Left ventricle myocardium superior (tissue), 1 donor: Measurements from ENCODE around the gene ELMO1. TPM values are rescaled to one million over a fixed set of nuclear protein-coding genes. Genes with fewer than 3 reads are reported as not detected.

Experiments used
- ATAC-seq: fragments of 200-7000 bp; cut with Tn5 transposase; one replicate; pipeline ENCODE4 v1.9.1; 2020; ENCODE audit warnings: mild to moderate bottlenecking, moderate library complexity
- DNase-seq: peaks from one replicate; pipeline ENCODE4 v3.0.0-alpha.2; 2020
- intact Hi-C: fragments of 100-400 bp; cut with micrococcal nuclease; formaldehyde crosslinking; loops from one replicate; pipeline ENCODE4 v1.11.0; 2022
- total RNA-seq: library from RNA; stranded (reverse); fragmentation: NEBNext Ultra II Directional; extraction: Animal tissue kit (Norgen Biotek cat#: 25700); gene quantifications from one replicate; pipeline ENCODE4 v1.2.1, GENCODE V29; 2021
- donor health status: DM: no; HTN: yes; CAD: no; lungs with severe emphysema.

The ELMO1 gene
- total RNA-seq, 1 donor from 2014 or later = 13.0 TPM

DNA sequence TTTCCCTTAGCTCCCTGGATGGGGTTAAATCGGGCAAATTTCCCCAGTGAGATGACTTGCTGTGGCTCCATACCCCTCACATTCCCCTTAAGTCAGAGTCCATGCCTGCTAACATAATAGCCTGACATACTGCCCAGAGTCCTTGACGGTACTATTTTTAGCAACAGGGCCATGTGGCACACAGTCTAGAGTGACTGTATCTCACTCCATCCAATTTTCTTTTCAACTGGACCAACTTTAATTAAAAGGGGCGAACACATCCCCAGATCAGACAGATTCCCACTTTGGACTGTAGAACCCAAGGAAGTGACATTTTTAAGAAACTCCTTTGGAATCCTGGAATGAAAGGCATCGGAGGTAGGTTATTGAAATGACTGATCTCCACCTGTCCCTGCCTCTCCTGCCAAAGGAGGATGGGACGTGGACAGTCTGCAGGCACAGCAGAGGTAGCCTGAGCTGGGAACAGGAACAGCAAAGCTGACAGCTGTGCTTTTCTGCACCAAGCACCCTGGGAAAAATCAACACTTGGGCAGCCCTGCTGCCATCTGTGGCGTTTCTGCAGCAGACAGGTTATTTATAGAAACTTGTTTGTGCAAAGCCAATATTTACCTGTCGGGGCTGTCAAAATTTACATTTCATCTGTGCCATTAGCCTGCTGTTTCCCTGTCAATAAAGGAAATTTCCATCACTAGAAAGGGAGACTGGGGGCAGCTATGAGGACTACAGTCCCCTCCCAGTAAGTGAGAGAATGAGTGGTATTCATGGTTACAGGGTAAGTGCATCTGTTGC is 502.9 kb downstream of the ELMO1 start:
- intact Hi-C loops = no loop called here
- DNase-seq (no peak), ATAC-seq (peak; percentile 97)

DNA sequence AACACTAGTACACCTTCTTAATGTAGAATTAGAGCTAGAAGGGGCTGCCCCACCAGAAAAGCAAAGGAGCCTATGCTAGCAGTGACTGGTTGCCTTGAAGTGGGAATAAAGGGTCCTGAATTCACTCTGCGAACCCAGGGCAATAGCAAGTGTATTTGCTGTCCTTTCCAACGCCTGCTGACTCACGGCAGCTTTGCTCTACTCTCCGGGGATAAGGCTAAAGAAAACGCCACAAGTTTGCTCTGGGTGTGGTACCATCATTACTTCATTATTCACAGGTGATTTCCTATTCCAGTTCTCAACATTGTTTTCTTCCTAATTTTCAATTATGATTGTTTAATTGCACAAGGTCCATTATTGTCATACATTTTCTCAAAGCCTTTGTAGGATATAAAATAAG is 503.8 kb downstream of the ELMO1 start:
- intact Hi-C loops = no loop called here
- no peak for ATAC-seq
- DNase-seq = no peak

DNA sequence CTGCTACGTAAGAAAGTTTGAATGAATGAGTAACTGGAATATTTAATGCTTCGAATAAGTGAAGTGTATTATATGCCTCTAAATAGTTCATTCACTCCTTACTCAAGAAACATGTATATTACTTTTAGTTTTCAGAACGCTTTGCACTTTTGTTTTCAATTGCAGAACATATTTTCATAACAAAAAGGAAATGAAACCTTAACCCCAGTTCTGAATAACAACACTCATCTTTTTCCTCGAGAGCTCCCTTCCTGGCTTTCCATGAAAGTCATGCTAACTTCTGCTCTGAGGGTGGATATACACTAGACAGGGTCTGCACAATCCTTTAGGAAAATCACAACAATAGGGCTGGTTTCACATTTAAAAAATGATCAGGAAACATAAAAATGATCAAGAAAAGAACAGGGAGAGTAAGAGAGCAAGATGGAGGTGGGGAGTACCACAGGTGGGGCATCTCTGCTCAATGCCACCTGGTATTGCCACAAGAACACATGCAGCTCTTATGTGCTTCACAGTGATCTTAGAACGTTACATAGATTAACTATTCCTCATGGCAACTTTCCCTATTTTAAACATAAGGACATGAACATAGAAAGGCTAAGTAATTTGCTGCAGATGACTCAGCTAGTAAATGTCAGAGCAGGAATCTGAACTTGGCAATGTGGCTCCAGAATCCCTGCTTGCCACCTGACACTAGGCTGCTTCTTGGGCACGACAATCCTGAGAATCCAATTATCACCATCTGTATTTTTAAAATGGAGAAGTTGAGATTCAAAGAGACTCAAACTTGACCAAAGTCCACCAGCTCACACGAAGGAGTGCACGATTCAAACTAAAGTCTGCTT is 504.9 kb downstream of the ELMO1 start:
- no peak for DNase-seq
- no peak for ATAC-seq
- intact Hi-C loops = no loop called here

DNA sequence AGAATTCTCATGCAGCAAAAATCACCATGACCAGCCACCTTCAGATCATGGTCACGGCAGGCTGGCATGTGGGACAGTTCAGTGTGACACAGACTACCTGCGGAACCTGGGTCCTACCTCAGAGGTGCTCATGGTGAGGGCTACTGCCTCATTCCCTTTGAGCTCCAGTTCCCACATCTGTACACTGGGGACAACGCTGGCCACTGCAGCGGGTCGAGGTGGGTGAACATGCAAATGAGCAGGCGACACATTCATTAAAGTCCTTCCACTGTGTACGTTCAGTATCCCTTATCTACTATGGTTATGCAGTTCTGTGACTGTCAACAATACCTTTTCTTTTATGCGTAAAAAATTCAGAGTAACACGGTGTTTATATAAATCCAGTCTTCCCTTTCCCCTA is 505.7 kb downstream of the ELMO1 start:
- DNase-seq = no peak
- ATAC-seq = no peak
- intact Hi-C loops = no loop called here

DNA sequence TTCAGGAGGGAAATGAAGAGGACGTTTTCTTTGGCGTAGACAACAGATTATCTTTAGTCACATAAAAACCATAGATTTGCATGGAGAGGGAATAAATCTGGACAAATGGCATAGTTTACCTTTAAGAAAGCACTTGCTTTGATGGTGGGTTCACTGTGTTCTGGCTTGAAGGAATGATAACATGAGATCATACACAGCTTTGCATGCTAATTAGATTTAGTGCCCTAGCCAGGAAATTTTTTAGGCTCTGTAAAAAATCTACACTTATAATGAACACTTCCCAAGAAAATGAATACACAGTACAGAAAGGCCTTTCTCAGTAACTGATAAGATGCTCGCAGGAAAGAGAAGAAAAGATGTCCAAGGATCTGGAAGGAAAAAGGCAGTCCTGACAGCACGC is 506.1 kb downstream of the ELMO1 start:
- intact Hi-C loops = no loop called here
- DNase-seq = no peak
- ATAC-seq = no peak

DNA sequence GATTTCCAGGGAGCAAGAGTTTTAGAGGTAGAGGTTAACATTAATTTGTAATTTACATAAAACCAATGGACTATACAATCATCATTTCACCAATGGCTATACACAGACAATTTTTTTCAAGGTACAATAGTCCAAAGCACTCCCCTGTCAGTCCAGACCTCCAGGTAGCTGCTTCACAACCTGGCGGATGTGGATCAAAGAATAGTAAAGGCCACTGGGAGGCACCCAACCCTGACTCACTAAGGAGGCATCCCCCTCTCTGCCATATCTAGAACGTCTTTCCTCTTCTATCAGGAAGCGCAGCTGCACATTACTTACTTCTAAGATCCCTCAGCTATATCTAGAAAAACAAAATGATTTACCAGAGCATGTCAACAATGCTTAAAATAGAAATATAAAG is 506.6 kb downstream of the ELMO1 start:
- no peak for ATAC-seq
- DNase-seq = no peak
- intact Hi-C loops = no loop called here

DNA sequence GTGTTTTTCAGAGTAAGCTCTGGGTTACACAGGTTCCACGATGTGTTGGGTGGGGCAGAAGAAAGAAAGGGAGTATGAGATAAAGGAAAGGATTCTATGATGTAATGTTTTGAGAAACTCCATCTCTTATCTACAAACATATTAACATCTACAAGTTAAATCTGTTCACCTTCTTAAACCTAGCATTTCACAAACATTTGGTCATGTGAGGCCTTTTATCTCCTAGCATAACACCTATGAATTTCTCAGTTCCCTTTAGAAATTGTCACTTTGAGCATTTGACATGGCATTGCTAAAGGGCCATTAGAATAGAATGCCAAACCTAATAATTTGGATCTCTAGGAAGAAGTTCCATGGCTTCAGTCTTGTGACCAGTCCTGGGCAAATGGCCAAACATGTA is 507.3 kb downstream of the ELMO1 start:
- DNase-seq (no peak), ATAC-seq (no peak)
- intact Hi-C loops = no loop called here

DNA sequence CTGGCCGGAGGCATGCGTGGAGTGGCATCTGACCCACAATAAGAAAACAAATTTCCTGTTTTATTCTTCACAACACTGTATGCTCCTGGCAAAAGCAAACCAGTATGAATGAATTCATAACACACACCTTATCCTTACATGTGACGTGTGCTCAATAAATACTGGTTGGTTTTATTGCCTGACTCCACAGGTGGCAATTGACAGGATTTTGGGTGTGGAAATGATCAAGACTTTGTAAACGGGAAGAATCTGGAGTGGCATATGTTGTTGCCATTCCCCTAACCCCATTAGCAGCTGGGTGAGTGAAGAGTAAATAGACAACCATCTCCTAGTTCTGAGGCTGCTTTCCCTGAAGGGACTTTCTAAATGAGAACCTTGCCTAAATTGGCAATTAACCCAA is 508.8 kb downstream of the ELMO1 start:
- no peak for DNase-seq
- no peak for ATAC-seq
- intact Hi-C loops = no loop called here

DNA sequence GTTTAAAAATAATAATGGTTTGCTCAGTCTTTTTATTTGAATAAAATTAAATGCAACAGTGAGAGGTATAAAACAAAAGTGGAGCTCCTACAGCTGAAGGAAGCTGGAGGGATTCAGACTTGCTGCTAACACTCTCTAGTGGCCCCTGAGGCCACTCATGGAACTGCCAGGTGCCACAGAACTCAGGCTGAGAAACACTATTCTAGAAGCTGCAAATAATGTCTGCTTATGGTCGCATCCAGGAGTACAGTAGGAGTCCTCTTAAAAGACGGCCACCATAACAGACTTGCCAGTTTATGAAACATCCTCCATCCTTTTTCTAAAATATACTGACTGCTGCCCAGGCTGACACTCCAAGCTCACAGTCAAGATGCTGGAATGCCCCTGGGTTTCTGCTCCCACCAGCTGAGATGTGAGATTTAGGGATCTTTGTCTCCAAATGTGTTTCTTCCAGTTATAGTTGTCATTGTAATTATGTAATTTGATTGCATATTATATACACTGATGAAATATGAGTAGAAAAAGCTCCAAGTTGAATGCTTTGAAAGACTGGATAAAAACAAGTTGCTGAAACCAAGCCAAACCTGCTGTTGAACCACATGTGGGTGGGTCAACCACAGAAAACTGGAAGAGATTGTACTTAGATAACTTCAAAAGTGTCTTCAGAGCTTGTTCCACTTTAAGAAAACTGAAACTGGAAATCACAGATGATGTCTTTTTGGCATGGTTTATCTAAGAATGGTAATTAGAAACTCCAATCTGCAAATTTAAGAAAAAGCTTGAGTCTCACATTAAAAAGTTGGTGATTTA is 510.7 kb downstream of the ELMO1 start:
- intact Hi-C loops = no loop called here
- ATAC-seq = no peak

DNA sequence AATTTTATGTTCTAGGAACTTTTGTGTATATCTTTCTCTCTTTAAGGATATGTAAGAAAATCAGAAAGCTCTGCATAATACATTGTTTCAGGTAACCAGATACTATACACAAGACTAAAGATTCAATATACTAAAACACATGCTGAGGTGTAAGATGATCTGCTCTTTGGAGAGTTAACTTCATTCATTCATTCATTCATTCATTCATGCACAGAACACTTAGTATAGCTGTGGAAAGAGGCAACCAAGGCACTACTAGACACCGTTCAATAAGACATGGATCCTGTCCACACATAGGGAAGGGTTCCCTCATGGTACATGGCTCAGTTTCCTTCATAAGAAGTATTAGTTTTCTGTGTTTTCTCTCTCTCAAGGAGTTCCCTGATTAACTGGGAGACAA is 516.8 kb downstream of the ELMO1 start:
- DNase-seq (no peak), ATAC-seq (no peak)
- intact Hi-C loops = no loop called here

More for the DNA sequence above, 510.7 kb downstream of the ELMO1 start:
- DNase-seq = no peak

DNA sequence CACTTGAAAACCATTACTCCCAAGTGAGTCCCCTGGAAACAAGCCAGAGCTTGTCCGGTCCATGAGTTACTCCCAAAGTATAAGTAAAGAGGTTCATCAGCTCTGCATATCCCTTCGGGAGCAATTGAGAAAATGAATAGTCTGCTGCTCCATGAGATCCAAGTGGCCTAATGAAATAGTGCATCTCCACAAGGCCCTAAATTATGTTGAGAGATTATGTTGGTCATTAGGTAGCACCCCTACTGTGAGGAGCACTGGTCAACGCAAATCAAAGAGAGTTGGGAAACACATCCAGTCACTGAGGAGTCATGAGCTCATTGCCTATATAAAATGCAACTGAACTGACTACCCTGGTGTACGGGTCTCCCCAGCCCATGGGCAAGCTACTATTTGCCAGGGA is 518.9 kb downstream of the ELMO1 start:
- ATAC-seq = no peak
- intact Hi-C loops = no loop called here
- no peak for DNase-seq

DNA sequence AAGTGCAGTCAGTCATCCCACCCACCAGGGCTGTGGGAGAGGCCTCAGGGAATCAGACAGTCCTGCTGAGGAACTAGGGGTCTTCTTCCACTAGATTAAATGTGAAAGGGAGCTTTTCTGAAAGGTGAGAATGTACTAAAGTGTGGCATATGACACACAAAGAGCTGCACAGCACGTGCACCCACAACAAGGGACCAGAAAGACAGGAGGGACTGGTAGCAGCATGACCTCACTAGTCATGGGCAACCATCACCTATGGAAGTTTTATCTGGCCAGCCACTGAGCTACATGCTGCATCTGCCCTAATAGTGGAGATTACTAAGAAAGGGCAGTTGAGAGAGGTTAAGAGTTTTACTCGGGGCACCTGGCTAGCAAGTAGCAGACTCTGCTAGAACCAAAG is 519.9 kb downstream of the ELMO1 start:
- DNase-seq (no peak), ATAC-seq (no peak)
- intact Hi-C loops = no loop called here

DNA sequence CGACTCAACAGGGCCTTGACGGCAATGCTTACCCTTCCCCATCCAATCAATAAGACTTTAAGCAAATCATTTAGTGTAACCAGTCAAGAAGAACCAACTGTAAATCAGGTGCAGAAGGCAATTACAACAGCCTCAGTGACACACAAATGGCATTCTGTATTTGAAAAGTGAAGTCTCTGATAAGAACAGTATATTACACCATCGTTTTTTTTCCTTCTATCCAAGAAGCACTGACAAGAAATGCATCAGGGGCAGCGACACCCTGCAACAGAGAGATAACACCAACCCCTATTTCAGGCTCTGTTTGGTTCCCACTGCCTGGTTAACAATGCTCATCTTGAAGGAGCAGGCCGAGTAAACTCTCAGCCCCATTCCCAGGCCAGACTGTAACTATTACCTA is 520.4 kb downstream of the ELMO1 start:
- DNase-seq (no peak), ATAC-seq (no peak)
- intact Hi-C loops = no loop called here

DNA sequence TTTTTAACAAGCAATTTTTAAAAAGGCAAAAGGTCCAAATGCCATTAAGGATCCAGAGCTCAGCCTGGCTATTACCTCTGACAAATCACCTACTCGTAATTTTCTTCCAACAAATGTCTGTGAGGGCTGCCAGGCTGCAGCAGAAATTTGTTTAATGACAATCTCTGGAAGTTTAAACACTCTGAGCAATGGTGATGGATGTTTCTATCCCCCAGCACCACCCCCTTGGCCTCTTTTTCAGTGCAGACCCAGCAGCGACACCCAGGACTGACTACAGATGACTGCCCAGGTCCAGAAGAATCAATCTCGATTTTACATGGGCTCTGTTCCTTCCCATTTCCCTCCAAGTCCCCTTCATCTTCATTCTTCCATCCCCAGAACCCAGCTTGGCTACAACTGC is 523.0 kb downstream of the ELMO1 start:
- ATAC-seq = no peak
- intact Hi-C loops = no loop called here
- DNase-seq = no peak

DNA sequence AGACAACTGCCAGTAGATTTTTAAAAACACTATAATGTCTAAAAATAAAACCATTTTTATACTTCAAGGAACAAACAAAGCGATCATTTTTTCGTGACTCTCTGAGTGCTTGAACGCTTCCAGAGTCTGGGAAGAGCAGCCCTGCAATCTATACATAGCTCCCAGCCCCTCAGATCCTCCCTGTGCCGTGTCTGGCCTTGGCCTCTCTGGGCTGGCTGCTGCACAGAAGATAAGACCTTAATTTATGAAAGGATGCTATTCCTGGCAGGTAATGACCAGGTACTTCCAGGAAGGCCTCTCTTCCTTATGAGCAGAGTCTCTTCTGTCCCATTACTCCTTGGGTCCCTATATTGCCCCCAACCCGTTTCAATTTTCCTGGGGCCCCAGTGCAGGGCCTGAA is 523.5 kb downstream of the ELMO1 start:
- ATAC-seq (no peak), DNase-seq (no peak)
- intact Hi-C loops = no loop called here

DNA sequence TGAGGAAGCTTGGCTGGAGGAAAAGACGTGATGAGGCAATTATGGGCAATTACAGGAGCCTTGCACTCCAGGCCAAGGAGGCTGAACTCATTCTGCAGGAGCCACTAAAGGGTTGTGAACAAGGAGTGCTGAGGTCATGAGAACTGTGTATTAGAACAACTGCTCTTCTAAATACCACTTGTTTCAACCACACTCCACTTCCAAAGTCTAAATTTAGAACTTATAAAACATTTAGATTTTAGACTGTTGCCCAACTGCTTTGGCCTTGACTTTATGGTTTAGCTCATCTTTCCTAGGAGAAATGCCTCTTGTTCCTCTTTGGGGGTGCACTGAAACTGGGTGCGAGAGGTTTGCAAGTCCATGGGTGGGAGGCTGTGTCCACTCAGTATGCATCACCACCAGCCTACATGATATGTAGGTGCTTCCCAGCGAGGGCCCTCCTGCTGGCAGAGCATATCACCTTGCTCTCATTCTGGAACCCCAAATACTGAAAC is 524.7 kb downstream of the ELMO1 start:
- ATAC-seq = no peak
- DNase-seq = no peak
- intact Hi-C loops = no loop called here

DNA sequence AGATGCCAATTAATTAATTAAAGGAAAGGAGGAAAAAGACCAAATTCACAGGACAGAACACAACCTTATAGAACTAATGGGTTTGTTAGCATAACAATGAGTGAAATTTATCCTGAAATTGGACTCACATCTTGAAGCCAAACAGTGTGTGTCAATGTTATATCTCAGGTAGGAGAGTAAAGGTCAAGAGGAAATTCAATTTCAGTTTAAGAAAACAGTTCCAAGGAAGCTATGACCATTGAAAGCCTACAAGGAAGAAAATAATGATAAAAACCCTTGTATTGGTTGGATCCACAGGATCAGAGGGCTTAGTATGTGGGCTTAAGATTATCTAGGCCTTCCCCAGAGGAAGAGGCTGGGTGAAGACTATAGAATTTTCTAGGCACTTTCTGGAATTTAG is 525.5 kb downstream of the ELMO1 start:
- no peak for DNase-seq
- intact Hi-C loops = no loop called here
- no peak for ATAC-seq

DNA sequence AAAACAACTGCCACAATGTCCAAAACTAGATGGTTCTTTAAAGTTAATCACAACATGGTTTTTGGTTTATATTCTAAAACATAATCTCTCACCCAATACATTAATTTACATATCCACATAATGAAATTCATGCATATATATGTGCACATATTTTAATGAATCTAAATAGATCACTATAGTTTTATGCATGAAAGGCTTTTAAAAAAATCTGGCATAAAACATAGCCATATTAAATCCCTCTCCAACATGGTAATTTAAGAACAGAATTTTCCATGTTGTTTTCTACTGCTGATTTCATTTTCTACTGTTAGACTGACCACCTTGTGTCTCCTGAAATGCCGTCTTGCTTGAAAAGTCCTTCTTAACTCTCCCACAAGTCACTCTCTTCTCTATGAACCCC is 528.2 kb downstream of the ELMO1 start:
- intact Hi-C loops = no loop called here
- ATAC-seq (no peak), DNase-seq (no peak)

DNA sequence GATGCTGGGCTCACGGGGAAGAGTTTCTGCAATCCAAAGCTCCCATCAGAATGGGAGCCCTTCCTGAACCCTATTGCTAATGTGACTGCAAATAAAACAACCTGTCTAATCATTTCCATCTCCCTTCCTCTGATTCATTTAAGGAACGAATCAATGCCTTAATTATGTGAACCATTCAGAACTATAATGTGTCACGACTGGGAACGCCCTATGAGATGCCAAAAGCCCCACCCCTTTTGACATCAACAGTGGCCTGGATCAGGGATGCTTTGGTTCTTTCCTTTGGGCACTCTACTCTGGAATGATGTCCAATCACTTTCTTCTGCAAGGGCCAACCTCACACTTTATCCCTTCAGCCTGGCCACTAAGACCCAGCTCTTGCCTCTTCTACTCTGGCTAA is 528.9 kb downstream of the ELMO1 start:
- intact Hi-C loops = no loop called here

DNA sequence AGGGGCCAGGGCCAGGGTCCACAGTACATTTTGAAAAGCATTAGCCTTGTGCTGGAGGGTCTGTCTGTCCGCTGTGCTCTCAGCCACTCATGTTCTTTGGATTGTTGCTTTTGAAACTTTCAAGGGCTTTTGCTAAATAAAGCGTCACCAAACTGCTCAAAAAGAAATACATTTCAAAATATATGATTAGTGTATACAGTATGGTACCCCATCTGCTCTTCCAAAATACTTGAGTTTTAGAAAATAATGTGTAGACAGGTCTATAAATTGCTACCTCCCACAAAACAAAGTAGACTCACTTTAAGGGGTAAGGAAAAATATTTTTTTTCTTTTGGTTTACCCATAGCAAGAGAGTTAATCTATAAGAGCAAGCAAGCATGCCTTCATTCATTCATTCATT is 530.1 kb downstream of the ELMO1 start:
- no peak for ATAC-seq
- intact Hi-C loops = no loop called here
- DNase-seq = no peak

More for the DNA sequence above, 528.9 kb downstream of the ELMO1 start:
- DNase-seq (no peak), ATAC-seq (no peak)
